Type B pancreatic cell (in vitro differentiated cells): ENCODE measurements around the gene DGKG. TPM values are rescaled to one million over a fixed set of nuclear protein-coding genes. Genes with fewer than 3 reads are reported as not detected.
A peak's percentile ranks its signal among the peaks of the same experiment; 100 is the strongest.

Source experiments
- DNase-seq: peaks from one replicate; pipeline ENCODE4 v3.0.0; 2021; ENCODE audit warnings: mixed read lengths; ENCODE audit not compliant: unreplicated experiment; ENCODE audit errors: extremely low spot score
- H3K27ac Mint-ChIP-seq: 2 replicates; pipeline ENCODE4 v1.8.0; 2021; ENCODE audit warnings: mild to moderate bottlenecking, mixed read lengths
- H3K27me3 Mint-ChIP-seq: 2 replicates; pipeline ENCODE4 v1.8.0; 2021; ENCODE audit warnings: mixed read lengths
- H3K36me3 Mint-ChIP-seq: 2 replicates; pipeline ENCODE4 v1.8.0; 2021; ENCODE audit warnings: mixed read lengths
- H3K4me1 Mint-ChIP-seq: one replicate; pipeline ENCODE4 v1.8.0; 2021; ENCODE audit warnings: mixed read lengths; ENCODE audit not compliant: unreplicated experiment
- H3K4me3 Mint-ChIP-seq: 2 replicates; pipeline ENCODE4 v1.8.0; 2021; ENCODE audit warnings: mild to moderate bottlenecking, mixed read lengths
- H3K9me3 Mint-ChIP-seq: 2 replicates; pipeline ENCODE4 v1.8.0; 2021; ENCODE audit warnings: mixed read lengths
- CTCF ChIP-seq: fragments of 200-600 bp; sonication (generic); conservative IDR thresholded peaks from 2 replicates; pipeline ENCODE4 v1.5.0; 2021; ENCODE audit warnings: antibody characterized with exemption, mild to moderate bottlenecking
- total RNA-seq: library from RNA; stranded (reverse); gene quantifications from 2 replicates; pipeline ENCODE4 v1.2.1, GENCODE V29; 2021; ENCODE audit warnings: low replicate concordance

The DGKG gene
- total RNA-seq, 1 donor from 2014 or later = 11.6 TPM

GRCh38 chr3:186117521-186118134, 244.4 kb downstream of the DGKG start:
- no peak for DNase-seq
- no peaks in the 10 kb centered on the region for H3K9me3 Mint-ChIP-seq
- H3K36me3 Mint-ChIP-seq = no peaks in the 10 kb centered on the region

GRCh38 chr3:186115239-186115996, 246.6 kb downstream of the DGKG start:
- no peak for TF ChIP-seq CTCF
- Mint-ChIP-seq H3K4me1 (peaks cover 19% of the 10 kb centered on the region), H3K4me3 (no peak overlapping the region), H3K9me3 (no peaks in the 10 kb centered on the region), H3K27me3 (peaks cover 50% of the 10 kb centered on the region), H3K36me3 (no peaks in the 10 kb centered on the region), H3K27ac (no peak overlapping the region)
- DNase-seq = no peak

More at GRCh38 chr3:186117521-186118134, 244.4 kb downstream of the DGKG start:
- no peak overlapping the region for H3K4me3 Mint-ChIP-seq
- H3K27me3 Mint-ChIP-seq = peaks cover 27% of the 10 kb centered on the region
- H3K27ac Mint-ChIP-seq = no peak overlapping the region
- H3K4me1 Mint-ChIP-seq = peaks cover 9% of the 10 kb centered on the region
- no peak for TF ChIP-seq CTCF

GRCh38 chr3:186110975-186111974, 250.8 kb downstream of the DGKG start:
- peak overlapping the region; percentile 94 for H3K4me3 Mint-ChIP-seq
- H3K36me3 Mint-ChIP-seq = no peaks in the 10 kb centered on the region
- DNase-seq = no peak
- no peaks in the 10 kb centered on the region for H3K9me3 Mint-ChIP-seq
- peaks cover 29% of the 10 kb centered on the region for H3K4me1 Mint-ChIP-seq
- H3K27me3 Mint-ChIP-seq = peaks cover 70% of the 10 kb centered on the region
- no peak for TF ChIP-seq CTCF
- peak overlapping the region; percentile 88 for H3K27ac Mint-ChIP-seq

- DNase-seq = no peak
- peaks cover 71% of the 10 kb centered on the region for H3K27me3 Mint-ChIP-seq
- H3K4me1 Mint-ChIP-seq = peaks cover 35% of the 10 kb centered on the region
- H3K27ac Mint-ChIP-seq = peak overlapping the region; percentile 88
- no peak for TF ChIP-seq CTCF
- no peaks in the 10 kb centered on the region for H3K36me3 Mint-ChIP-seq
- peak overlapping the region; percentile 94 for H3K4me3 Mint-ChIP-seq
- no peaks in the 10 kb centered on the region for H3K9me3 Mint-ChIP-seq
Measured at GRCh38 chr3:186109897-186110803, 251.9 kb downstream of the DGKG start.
